Middle frontal gyrus (tissue), 1 donor: ENCODE data around the gene NEUROD1.

ENCODE experiments used
- DNase-seq: peaks from one replicate; pipeline ENCODE4 v3.0.0-alpha.2; 2015; ENCODE audit warnings: low spot score; ENCODE audit errors: extremely low spot score

NEUROD1 gene

DNA sequence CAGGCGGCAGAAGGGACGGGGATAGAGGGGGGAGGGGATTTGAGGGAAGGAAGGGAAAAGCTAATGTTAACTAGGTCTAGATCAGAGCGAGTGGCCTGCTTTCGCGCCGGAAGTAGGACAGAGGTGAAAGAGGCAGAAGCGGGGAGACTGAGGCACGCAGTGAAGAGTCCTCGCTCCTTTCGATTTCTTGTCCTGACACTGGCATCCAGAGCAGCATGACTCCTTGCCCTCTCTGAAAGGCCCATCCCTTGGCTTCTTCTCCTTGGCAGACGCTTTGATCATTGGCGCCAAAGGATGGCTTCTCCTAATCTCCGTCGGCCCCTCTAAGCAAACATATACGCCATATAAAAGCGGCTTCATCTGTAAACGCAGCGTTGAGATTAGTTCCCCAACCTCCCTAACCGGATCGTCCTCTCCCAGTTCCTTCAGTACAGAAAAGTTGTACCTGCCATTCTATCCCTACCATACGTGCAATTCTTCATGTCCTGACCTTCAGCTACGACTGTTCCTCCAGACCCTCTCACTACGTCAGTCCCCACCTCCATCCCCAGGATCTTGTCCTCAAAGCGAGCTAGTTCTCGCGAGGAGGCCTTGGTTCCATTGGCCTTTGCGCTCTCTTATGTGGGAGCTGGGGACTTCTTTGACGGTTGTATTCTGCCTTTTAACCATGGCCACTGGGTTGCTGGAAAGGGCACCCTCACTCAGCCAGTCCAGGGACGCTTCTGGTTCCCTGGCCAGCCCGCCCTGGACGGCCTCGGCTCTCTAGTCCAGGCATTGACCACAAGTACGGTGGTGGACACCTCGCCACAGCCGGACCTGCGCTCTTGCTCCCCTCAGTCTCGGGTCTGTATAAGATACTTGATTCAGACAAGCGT is 857 bp upstream of the NEUROD1 start:
- no peak for DNase-seq

- DNase-seq = no peak
Observed at GRCh38 chr2:181679544-181679979, 755 bp downstream of the NEUROD1 start.

DNA sequence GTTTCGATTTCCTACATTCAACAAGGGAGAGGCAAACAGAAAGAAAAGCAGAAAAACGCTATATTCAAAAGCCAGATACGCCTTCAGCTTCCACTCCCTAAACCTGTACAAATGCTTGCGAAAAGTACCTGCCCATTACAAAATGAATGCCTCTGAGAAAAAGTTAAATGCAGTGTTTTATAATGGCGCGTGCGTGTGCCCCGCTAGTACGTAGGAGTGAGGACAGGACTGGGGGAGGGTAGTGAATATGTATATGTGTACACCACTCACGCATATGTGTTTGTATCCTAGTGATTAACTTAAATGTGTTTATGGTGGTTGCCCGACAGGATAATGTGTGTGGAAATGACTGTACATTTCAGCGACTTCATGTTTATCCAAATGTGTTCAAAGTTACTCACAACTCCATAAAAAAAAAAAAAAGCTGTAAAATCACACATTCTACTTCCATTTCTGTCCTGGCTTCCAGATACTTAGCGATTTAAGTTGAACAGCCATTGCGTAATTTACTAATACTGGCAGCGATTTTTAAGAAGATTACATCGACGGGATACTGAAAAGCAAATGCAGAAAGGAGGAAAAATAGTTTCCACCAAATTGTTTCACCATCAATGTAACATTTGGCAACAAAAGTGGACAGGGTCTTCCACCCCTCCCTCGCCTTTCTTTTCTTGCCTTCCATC is 1.3 kb downstream of the NEUROD1 start:
- DNase-seq = no peak

DNA sequence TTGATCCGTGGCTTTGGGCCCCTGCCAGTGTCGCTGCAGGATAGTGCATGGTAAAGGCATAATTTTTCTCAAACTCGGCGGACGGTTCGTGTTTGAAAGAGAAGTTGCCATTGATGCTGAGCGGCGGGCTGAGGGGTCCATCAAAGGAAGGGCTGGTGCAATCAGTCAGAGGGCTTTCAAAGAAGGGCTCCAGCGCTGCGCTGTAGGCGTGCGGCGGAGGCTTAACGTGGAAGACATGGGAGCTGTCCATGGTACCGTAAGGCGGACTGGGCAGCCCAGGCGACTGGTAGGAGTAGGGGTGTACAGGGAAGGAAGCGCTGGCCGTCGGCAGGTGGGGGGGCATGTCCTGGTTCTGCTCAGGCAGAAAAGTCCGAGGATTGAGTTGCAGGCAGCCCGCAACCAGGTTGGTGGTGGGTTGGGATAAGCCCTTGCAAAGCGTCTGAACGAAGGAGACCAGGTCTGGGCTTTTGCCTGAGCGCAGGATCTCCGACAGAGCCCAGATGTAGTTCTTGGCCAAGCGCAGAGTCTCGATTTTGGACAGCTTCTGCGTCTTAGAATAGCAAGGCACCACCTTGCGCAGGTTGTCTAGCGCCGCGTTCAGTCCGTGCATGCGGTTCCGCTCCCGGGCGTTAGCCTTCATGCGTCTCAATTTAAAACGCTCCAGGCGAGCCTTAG is 2.3 kb downstream of the NEUROD1 start:
- no peak for DNase-seq

GRCh38 chr2:181675254-181675653 is 5.1 kb downstream of the NEUROD1 start:
- DNase-seq = no peak

- no peak for DNase-seq
Observed at GRCh38 chr2:181674461-181674860, 5.9 kb downstream of the NEUROD1 start.

DNA sequence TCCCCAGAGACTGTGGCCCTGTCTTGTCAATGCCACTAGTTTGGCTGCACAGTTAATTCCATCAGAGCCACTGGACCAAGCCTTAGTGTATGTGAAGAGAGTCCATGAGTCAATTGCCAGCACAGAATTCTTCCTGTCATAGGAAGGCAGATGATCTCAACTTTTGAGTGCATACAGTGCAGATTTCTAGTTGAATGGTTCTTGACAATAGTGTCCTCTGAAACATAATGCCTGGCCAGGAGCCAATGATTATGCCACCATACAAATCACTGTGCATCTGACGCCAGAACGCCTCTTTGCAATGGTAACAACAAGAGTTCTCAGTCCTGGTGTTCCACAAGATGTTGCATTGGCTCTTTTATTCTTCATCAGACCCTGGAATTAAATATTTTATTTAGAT is 7.1 kb downstream of the NEUROD1 start:
- no peak for DNase-seq

DNA sequence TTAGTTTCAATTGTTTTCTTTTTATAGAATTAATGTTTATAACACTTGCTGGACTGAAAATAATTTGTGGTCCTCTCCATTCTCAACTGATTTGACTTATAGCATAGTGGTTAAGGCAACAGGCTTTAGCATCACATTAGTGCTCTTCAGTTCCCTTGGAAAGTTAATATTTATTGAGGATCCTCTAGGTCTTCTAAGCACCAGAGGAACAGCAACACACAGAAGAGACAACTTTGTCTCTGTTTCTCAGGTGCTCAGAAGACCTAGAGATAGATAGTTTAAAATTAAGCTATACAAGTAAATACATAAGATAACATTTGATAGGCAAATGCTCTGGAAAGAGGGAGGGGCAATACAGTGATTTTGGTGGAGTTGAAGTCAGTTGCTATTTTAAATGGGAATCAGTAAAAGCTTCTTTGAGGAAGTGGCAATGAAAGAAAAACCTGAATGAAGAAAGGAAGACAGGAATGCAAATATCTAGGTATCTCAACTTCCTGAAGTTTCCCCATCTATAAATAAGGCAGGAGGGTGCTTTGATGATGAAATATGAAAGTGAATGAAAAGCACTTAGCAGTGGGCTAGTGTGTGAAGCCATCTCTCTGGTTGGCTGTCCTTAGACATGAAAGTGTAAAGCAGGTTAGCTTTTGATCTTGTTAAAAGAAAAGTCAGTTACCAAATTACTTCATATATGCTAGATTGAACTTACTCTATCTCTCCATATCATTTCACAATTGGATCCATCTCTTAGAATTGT is 7.9 kb downstream of the NEUROD1 start:
- no peak for DNase-seq

DNA sequence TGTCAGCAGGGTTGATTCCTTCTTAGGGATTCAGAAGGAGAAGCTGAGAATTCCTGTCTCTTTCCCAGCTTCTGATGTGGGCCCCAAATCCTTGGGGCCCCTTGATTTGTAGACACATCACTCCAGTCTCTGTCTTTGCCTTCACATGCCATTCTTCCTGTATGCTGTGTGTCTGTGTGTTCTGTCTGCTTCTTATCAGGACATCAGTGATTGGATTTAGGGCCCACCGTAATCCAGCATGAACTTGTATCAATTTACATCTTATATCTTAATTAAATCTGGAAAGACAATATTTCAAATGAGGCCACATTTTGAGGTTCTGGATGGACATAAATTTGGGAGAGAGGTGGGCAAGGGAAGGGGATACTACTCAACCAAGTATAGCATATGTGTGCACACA is 9.7 kb downstream of the NEUROD1 start:
- DNase-seq = no peak

DNA sequence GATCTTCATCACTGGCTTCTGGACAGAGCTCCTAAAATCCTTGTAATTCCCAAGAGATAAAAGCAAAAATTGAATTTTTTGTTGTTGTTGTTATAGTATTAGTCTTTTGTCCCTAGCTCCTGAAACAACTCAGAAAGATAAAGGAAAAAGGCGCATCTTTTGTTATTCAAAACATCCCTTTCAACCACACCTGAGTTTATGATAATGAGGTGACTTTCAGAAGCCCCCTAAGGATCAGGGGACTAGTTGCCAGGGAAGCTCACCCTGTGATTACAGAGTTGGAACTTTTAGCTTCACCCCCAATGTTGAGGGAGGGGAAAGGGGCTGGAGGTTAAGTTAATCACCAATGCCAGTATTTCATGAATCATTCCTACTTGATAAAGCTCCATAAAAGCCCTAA is 13.1 kb downstream of the NEUROD1 start:
- no peak for DNase-seq

- no peak for DNase-seq
Observed at GRCh38 chr2:181662287-181662686, 18.0 kb downstream of the NEUROD1 start.

GRCh38 chr2:181660181-181660580 is 20.1 kb downstream of the NEUROD1 start:
- no peak for DNase-seq

DNA sequence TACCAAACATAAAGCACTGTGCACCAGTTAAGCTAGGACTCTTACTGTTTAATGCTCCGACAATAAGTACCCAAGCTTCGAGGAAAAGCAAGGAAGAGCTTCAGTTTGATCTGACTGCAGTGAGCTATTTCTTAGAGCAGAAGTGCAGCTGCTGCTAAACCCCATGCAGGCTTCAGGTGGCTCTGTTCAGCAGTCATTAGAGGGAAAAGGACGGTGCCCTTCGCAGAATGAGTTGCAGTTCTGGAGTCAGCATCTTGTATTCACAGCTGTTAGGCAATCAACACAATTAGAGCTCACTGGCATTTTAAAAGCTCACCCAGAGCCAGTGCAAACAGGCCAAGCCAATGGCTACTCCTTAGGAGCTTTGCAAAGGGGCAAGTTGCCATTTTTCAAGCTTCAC is 21.9 kb downstream of the NEUROD1 start:
- no peak for DNase-seq

- DNase-seq = no peak
Observed at GRCh38 chr2:181657379-181657778, 22.9 kb downstream of the NEUROD1 start.

DNA sequence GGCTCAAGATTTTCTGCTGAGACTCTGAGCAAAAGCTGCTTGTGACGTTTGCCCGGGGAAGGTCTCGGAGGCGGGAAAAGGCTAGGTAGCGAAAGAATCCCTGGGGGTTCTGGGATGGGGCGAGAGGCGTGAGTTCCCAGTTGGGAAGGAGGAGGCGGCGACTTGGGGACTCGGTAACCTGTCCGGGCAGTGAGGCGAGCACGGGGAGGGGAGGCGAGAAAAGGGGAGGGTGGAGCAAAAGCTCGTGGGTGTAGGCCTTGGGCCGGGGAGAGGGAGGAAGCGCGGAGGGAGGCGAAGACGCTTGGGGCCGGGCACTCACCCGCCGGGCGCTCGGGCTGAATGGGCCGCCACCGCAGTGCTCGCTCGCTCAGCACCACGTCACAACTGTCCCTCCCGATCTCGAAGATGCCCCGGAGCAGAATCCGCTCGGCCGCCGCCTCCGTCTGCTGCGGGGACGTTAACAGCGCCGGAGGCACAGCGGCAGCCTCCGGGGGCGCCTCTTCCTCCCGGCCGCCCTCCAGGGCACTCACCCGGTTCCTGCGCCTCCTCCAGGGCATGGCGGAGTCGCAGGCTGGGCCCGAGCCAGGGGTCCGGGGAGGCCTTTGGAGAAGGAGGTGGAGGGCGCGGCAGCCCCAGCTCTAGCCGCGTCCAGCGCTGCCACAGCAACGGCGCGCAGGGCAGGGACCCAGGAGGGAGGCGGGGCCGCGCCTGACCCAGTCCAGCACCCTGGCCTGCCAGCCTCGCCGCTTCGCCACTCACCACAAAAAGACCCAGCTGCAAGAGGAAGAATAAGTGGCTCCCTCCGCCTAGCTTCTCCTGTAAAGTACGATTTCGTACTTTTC is 23.6 kb downstream of the NEUROD1 start, which contains the start of gene CERKL:
CERKL (minus strand) TSS at position 656 of the 842 bp plus-strand sequence; CDS start at position 557, 99 bp downstream.
- DNase-seq = no peak

- no peak for DNase-seq
Observed at GRCh38 chr2:181655519-181655918, 24.8 kb downstream of the NEUROD1 start.

- DNase-seq = no peak
Observed at GRCh38 chr2:181649436-181649979, 30.8 kb downstream of the NEUROD1 start.

DNA sequence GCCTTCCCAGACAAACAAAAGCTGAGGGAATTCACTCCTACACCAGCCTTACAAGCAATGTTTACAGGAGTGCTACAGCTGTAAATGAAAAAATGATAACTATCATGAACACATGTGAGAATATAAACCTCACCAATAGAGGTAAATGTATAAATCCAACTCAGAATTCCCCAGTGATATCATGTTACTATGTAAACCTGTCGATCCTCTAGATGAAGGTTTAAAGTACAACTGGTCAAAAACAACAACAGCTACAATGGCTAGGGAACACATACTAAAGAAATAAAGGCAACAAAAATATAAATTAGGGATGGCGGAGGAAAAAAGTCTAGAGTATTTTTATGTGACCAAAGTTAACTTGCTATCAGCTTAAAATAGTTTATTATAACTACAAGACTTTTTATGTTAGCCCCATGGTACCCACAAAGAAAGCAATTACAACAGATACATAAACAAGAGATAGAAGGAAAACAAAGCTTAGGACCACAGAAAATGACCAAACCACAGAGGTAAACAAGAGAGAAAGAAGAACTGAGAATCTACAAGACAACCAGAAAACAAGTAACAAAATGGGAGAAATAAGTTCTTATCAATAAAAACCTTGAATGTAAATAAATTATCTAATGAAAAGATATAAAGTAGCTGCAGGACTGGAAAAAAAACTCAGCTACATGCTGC is 31.7 kb downstream of the NEUROD1 start:
- DNase-seq = no peak

DNA sequence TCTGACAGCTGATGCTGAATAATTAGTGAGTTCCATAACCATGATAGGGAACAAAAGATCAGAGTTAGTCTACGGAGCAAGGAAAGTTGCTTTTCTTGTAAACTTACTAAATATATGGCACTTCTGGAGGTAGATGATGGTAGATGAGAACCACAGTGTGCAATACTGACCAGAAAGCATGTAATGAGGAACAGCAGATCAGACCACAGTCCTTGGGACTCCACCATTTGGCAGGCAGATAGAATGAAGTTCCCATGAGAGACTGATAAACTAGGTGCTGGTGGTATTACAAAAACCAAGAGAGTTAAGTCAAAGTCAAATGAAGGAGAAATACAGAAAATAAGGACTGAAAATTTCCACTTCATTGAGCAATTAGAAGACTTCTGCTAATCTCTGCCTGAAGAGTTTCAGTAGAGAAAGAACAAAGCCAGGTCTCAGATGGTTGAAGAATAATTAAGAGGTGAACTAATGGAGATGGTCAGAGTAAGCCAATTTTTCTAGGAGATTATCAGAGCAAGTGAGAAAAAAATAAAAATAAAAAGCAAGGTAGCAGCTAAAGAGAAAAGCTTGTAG is 33.8 kb downstream of the NEUROD1 start:
- no peak for DNase-seq
